Endothelial cell of umbilical vein (primary cell): Measurements from ENCODE around the gene KCNMA1. TPM values are rescaled to one million over a fixed set of nuclear protein-coding genes. Genes with fewer than 3 reads are reported as not detected.

ENCODE experiments used
- BruUV-seq: library from RNA; stranded (reverse); fragments of 400-500 nt; replicated peaks from 2 replicates; lab custom pipeline; 2021; lab: Mats Ljungman, UMichigan
- CTCF ChIA-PET: fragments of 300-600, 350-600 bp; sonication (Branson Sonifier 250); formaldehyde crosslinking; loops from one replicate; lab custom pipeline; 2021; ENCODE audit warnings: antibody characterized with exemption, inconsistent platforms; lab: Charles Lee
- POLR2A ChIA-PET: fragments of 300-600, 350-600 bp; sonication (Branson Sonifier 250); formaldehyde crosslinking; loops from one replicate; lab custom pipeline; 2021; ENCODE audit warnings: antibody characterized with exemption, inconsistent platforms; lab: Charles Lee
- DNase-seq: peaks from one replicate; pipeline ENCODE4 v3.0.0-alpha.2; 2011; ENCODE audit warnings: low read depth, low spot score
- FAIRE-seq: peaks from 2 replicates; lab custom pipeline; 2011; peaks lifted over from hg19 to GRCh38; lab: Jason Lieb, UNC
- H2AFZ ChIP-seq: 2 replicates; pipeline ENCODE4 v1.6.0; 2012; ENCODE audit warnings: low read depth, low read length, control low read depth, inconsistent platforms
- H3K27ac ChIP-seq: 2 replicates; pipeline ENCODE4 v1.5.1; 2011; ENCODE audit warnings: low read depth, mild to moderate bottlenecking, control low read depth, low read length, moderate library complexity; ENCODE audit not compliant: insufficient read depth
- H3K27me3 ChIP-seq, 2 experiments: 2 replicates each; pipeline versions ENCODE4 v1.6.0 to v1.6.1; 2011; ENCODE audit warnings: low read length in 2 of 2, mixed read lengths in 1 of 2; ENCODE audit not compliant: control insufficient read depth in 2 of 2, insufficient read depth in 2 of 2
- H3K36me3 ChIP-seq, 2 experiments: 2 replicates in 1 of 2; 3 replicates in 1 of 2; pipeline ENCODE4 v1.5.1; 2011; ENCODE audit warnings: low read length in 2 of 2, mild to moderate bottlenecking in 1 of 2, moderate library complexity in 1 of 2; ENCODE audit not compliant: control insufficient read depth in 2 of 2, insufficient read depth in 2 of 2; ENCODE audit errors: extremely low read depth in 1 of 2
- H3K4me1 ChIP-seq: 3 replicates; pipeline ENCODE4 v1.5.1; 2011; ENCODE audit warnings: mild to moderate bottlenecking, low read length; ENCODE audit not compliant: control insufficient read depth, insufficient read depth; ENCODE audit errors: extremely low read depth
- H3K4me2 ChIP-seq: 2 replicates; pipeline ENCODE4 v1.6.1; 2011; ENCODE audit warnings: low read length, control low read depth, mixed read lengths; ENCODE audit not compliant: insufficient read depth
- H3K4me3 ChIP-seq, 3 experiments: fragments of 200-600 bp in 1 of 3; sonication (generic), shearing (Covaris generic) in 1 of 3; replicated peaks in 1 of 3; 2 replicates each; pipeline ENCODE4 v1.5.1; 2011 to 2016; ENCODE audit warnings: control low read depth in 3 of 3, low read length in 3 of 3, mild to moderate bottlenecking in 2 of 3, inconsistent platforms in 1 of 3, low read depth in 1 of 3, moderate library complexity in 1 of 3; ENCODE audit not compliant: insufficient read depth in 1 of 3
- H3K79me2 ChIP-seq: 2 replicates; pipeline ENCODE4 v1.6.0; 2012; ENCODE audit warnings: low read length, inconsistent platforms; ENCODE audit not compliant: control insufficient read depth, insufficient read depth
- H3K9ac ChIP-seq: replicated peaks from 2 replicates; pipeline ENCODE3; 2011; ENCODE audit warnings: low read length, control low read depth; ENCODE audit not compliant: insufficient read depth; ENCODE audit errors: extremely low read depth
- H3K9me1 ChIP-seq: replicated peaks from 3 replicates; pipeline ENCODE4 v1.6.0; 2011; ENCODE audit warnings: mild to moderate bottlenecking, low read length; ENCODE audit not compliant: control insufficient read depth, insufficient read depth; ENCODE audit errors: extremely low read depth
- H3K9me3 ChIP-seq: replicated peaks from 2 replicates; pipeline ENCODE4 v1.5.1; 2012; ENCODE audit warnings: low read length, inconsistent platforms; ENCODE audit not compliant: control insufficient read depth, insufficient read depth
- H4K20me1 ChIP-seq: replicated peaks from 2 replicates; pipeline ENCODE3; 2011; ENCODE audit warnings: mild to moderate bottlenecking, low read length; ENCODE audit not compliant: control insufficient read depth, insufficient read depth; ENCODE audit errors: extremely low read depth
- EZH2 ChIP-seq: IDR thresholded peaks from 2 replicates; pipeline ENCODE4 v1.6.1; 2012; ENCODE audit warnings: borderline replicate concordance, low read depth, mild to moderate bottlenecking, moderate library complexity, low read length, inconsistent platforms; ENCODE audit not compliant: severe bottlenecking
- FOS ChIP-seq: IDR thresholded peaks from 2 replicates; pipeline ENCODE4 v1.6.1; 2011; ENCODE audit warnings: mild to moderate bottlenecking, low read length, moderate library complexity, borderline replicate concordance; ENCODE audit not compliant: insufficient read depth
- GATA2 ChIP-seq: IDR thresholded peaks from 2 replicates; pipeline ENCODE4 v1.7.0; 2011; ENCODE audit warnings: low read depth, mild to moderate bottlenecking, moderate library complexity, mixed read lengths, low read length; ENCODE audit not compliant: insufficient read length, insufficient read depth
- JUN ChIP-seq: IDR thresholded peaks from 2 replicates; pipeline ENCODE4 v1.6.1; 2011; ENCODE audit warnings: borderline replicate concordance, low read depth; ENCODE audit not compliant: insufficient read length, insufficient read depth
- MAX ChIP-seq: IDR thresholded peaks from 2 replicates; pipeline ENCODE4 v1.6.1; 2011; ENCODE audit not compliant: insufficient read depth, insufficient read length
- MYC ChIP-seq: IDR thresholded peaks from one replicate; pipeline ENCODE4 v1.6.1; 2011; ENCODE audit warnings: mild to moderate bottlenecking, low read depth, low read length
- POLR2A ChIP-seq: IDR thresholded peaks from 2 replicates; pipeline ENCODE4 v1.6.1; 2012; ENCODE audit warnings: low read depth, mild to moderate bottlenecking, control low read depth, low read length
- POLR2AphosphoS5 ChIP-seq: IDR thresholded peaks from 2 replicates; pipeline ENCODE4 v1.6.1; 2012; ENCODE audit warnings: low read depth, mild to moderate bottlenecking, control low read depth, low read length, moderate library complexity; ENCODE audit not compliant: insufficient read depth
- dilution Hi-C: fragments of 300-500 bp; cut with MboI; formaldehyde crosslinking; loops from one replicate; pipeline ENCODE4 v1.15.0; 2019; ENCODE audit warnings: low sequenced_read_pairs; ENCODE audit not compliant: extremely low pct_ligation_motif_present
- intact Hi-C: fragments of 100-400 bp; cut with micrococcal nuclease; formaldehyde crosslinking; loops from one replicate; pipeline ENCODE4 v1.10.0; 2022
- polyA plus RNA-seq, 4 experiments: library from polyadenylated mRNA; depleted of rRNA in 3 of 4; stranded (reverse) in 3 of 4; unstranded in 1 of 4; fragments of >200 nt; gene quantifications; 2 replicates each; pipeline versions ENCODE4 v1.2.1 to v1.2.3, GENCODE V29; 2011 to 2012; ENCODE audit warnings: missing spikeins in 1 of 4
- total RNA-seq: library from RNA; stranded (reverse); gene quantifications from 2 replicates; pipeline ENCODE4 v1.2.3, GENCODE V29; 2021
- TF ChIP-seq, protein P1 (sequence below), 2 donors: IDR thresholded peaks; 1 replicate in 1 of 2; 2 replicates in 1 of 2; pipeline ENCODE4 v1.5.1; 2011; ENCODE audit warnings: low read length in 2 of 2, mild to moderate bottlenecking in 2 of 2, moderate library complexity in 2 of 2, control low read depth in 1 of 2, inconsistent platforms in 1 of 2, low read depth in 1 of 2; ENCODE audit not compliant: insufficient read depth in 1 of 2; ENCODE audit errors: extremely low read depth in 1 of 2

Gene KCNMA1
- total and polyA plus RNA-seq, 2 donors (not counting 3 experiments of a cell fraction or from before 2014, with no cell fraction given): 0.10 to 0.82 TPM

DNA sequence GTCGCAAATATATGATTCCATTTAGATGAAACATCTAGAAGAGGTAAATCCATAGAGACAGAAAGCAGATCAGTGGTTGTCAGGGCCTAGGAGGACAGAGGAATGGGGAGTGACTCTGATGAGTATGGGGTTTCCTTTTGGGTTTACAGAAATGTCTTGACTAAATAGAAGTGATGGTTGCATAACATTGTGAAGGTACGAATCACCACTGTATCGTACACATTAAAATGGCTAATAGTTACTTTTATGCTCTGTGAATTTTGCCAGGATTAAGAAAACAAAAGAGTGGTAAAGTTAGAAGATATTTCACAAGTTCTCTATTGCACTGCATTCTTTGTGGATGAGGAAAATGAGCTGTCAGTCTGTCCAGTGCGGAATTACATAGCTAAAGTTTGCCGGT, 407.4 kb downstream of the KCNMA1 start:
- intact Hi-C loops: no loop called here
- no peaks in the 10 kb centered on the region for H3K4me1 ChIP-seq
- H3K79me2 ChIP-seq: no peaks in the 10 kb centered on the region
- ChIA-PET CTCF (interaction anchor here (0.8 kb wide), 1 partner anchor 21 kb away, joined by 3 read pairs; no protein-coding TSS in a partner anchor), POLR2A (no interaction called here)
- no peak overlapping the region for H3K9ac ChIP-seq
- no peak overlapping the region for H3K4me2 ChIP-seq
- no peaks in the 10 kb centered on the region for H4K20me1 ChIP-seq
- peaks cover 0 to 9% of the 10 kb centered on the region in 2 experiments for H3K27me3 ChIP-seq
- no peak for TF ChIP-seq FOS
- no peaks in the 10 kb centered on the region for H3K9me3 ChIP-seq
- DNase-seq (no peak), FAIRE-seq (no peak)
- no TSS peak for BruUV-seq
- H2AFZ ChIP-seq: no peak overlapping the region
- H3K9me1 ChIP-seq: no peaks in the 10 kb centered on the region
- no peaks in the 10 kb centered on the region for H3K36me3 ChIP-seq
- no peak overlapping the region for H3K27ac ChIP-seq
- dilution Hi-C loops: no loop called here
- H3K4me3 ChIP-seq: no peak overlapping the region

- TF ChIP-seq POLR2AphosphoS5 (no peak), EZH2 (no peak), GATA2 (no peak), MAX (no peak), POLR2A (no peak), FOS (no peak), MYC (no peak), JUN (no peak)
- TF ChIP-seq, protein P1, sequence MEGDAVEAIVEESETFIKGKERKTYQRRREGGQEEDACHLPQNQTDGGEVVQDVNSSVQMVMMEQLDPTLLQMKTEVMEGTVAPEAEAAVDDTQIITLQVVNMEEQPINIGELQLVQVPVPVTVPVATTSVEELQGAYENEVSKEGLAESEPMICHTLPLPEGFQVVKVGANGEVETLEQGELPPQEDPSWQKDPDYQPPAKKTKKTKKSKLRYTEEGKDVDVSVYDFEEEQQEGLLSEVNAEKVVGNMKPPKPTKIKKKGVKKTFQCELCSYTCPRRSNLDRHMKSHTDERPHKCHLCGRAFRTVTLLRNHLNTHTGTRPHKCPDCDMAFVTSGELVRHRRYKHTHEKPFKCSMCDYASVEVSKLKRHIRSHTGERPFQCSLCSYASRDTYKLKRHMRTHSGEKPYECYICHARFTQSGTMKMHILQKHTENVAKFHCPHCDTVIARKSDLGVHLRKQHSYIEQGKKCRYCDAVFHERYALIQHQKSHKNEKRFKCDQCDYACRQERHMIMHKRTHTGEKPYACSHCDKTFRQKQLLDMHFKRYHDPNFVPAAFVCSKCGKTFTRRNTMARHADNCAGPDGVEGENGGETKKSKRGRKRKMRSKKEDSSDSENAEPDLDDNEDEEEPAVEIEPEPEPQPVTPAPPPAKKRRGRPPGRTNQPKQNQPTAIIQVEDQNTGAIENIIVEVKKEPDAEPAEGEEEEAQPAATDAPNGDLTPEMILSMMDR (IDR thresholded peaks at IDR 0.05; ENCODE audit: extremely low read depth in 1 of 2, insufficient read depth in 1 of 2, low read depth in 1 of 2, low read length in 2 of 2): no peak
- Histone ChIP-seq H3K27ac (no peak overlapping the region), H3K9ac (no peak overlapping the region), H3K36me3 (no peaks in the 10 kb centered on the region), H3K4me1 (no peaks in the 10 kb centered on the region), H3K27me3 (peaks cover 0 to 9% of the 10 kb centered on the region in 2 experiments), H3K4me2 (no peak overlapping the region), H3K9me3 (no peaks in the 10 kb centered on the region), H3K9me1 (no peaks in the 10 kb centered on the region), H4K20me1 (no peaks in the 10 kb centered on the region), H2AFZ (no peak overlapping the region), H3K79me2 (no peaks in the 10 kb centered on the region), H3K4me3 (no peak overlapping the region)
- BruUV-seq: no TSS peak
- CTCF ChIA-PET: interaction anchor here (0.7 to 1.0 kb wide), 2 partner anchors 24 to 43 kb away, joined by 3 read pairs; no protein-coding TSS in a partner anchor
- intact Hi-C loops: no loop called here
- FAIRE-seq: no peak
- POLR2A ChIA-PET: no interaction called here
- dilution Hi-C loops: no loop called here
- no peak for DNase-seq
Observed at GRCh38 chr10:77229704-77230103, 407.9 kb downstream of the KCNMA1 start.
